Keratinocyte (primary cell): ENCODE results near the gene PLS3. TPM values are rescaled to one million over a fixed set of nuclear protein-coding genes. Genes with fewer than 3 reads are reported as not detected.

ENCODE experiments used
- DNase-seq: peaks from one replicate; pipeline ENCODE4 v3.0.0-alpha.2; 2011; ENCODE audit warnings: low read depth, missing footprints, low spot score
- FAIRE-seq: peaks from 2 replicates; lab custom pipeline; 2011; peaks lifted over from hg19 to GRCh38; lab: Jason Lieb, UNC
- H2AFZ ChIP-seq: 2 replicates; pipeline ENCODE4 v1.6.0; 2012; ENCODE audit warnings: low read length, control low read depth, inconsistent platforms; ENCODE audit not compliant: control insufficient read depth
- H3K27ac ChIP-seq: 2 replicates; pipeline ENCODE4 v1.5.1; 2011; ENCODE audit warnings: low read length; ENCODE audit not compliant: control insufficient read depth, insufficient read depth
- H3K27me3 ChIP-seq: 3 replicates; pipeline ENCODE4 v1.6.0; 2011; ENCODE audit warnings: low read length; ENCODE audit not compliant: control insufficient read depth, insufficient read depth; ENCODE audit errors: extremely low read depth
- H3K36me3 ChIP-seq, 2 experiments: 2 replicates in 1 of 2; 3 replicates in 1 of 2; pipeline ENCODE4 v1.5.1; 2011; ENCODE audit warnings: low read length in 2 of 2, mild to moderate bottlenecking in 1 of 2; ENCODE audit not compliant: control insufficient read depth in 2 of 2, insufficient read depth in 2 of 2; ENCODE audit errors: extremely low read depth in 1 of 2
- H3K4me1 ChIP-seq: 3 replicates; pipeline ENCODE4 v1.5.1; 2011; ENCODE audit warnings: low read length; ENCODE audit not compliant: control insufficient read depth, insufficient read depth; ENCODE audit errors: extremely low read depth
- H3K4me2 ChIP-seq: 3 replicates; pipeline ENCODE4 v1.6.0; 2011; ENCODE audit warnings: low read depth, low read length; ENCODE audit not compliant: control insufficient read depth, insufficient read depth; ENCODE audit errors: extremely low read depth
- H3K4me3 ChIP-seq, 3 experiments: fragments of 200-600 bp in 1 of 3; sonication (generic) in 1 of 3; 2 replicates in 2 of 3; 3 replicates in 1 of 3; pipeline ENCODE4 v1.5.1; 2011 to 2016; ENCODE audit warnings: low read length in 3 of 3, mild to moderate bottlenecking in 3 of 3, control low read depth in 2 of 3, inconsistent platforms in 1 of 3, low read depth in 1 of 3, mixed read lengths in 1 of 3, mixed run types in 1 of 3, moderate library complexity in 1 of 3; ENCODE audit not compliant: control insufficient read depth in 2 of 3, insufficient read depth in 2 of 3; ENCODE audit errors: extremely low read depth in 1 of 3
- H3K79me2 ChIP-seq: 2 replicates; pipeline ENCODE4 v1.6.0; 2012; ENCODE audit warnings: low read length; ENCODE audit not compliant: control insufficient read depth, insufficient read depth
- H3K9ac ChIP-seq: 3 replicates; pipeline ENCODE4 v1.6.0; 2011; ENCODE audit warnings: low read length; ENCODE audit not compliant: control insufficient read depth, insufficient read depth; ENCODE audit errors: extremely low read depth
- H3K9me1 ChIP-seq: 3 replicates; pipeline ENCODE4 v1.6.0; 2011; ENCODE audit warnings: low read length; ENCODE audit not compliant: control insufficient read depth, insufficient read depth; ENCODE audit errors: extremely low read depth
- H3K9me3 ChIP-seq: 2 replicates; pipeline ENCODE4 v1.5.1; 2012; ENCODE audit warnings: low read depth, low read length; ENCODE audit not compliant: control insufficient read depth
- H4K20me1 ChIP-seq: 3 replicates; pipeline ENCODE4 v1.6.0; 2011; ENCODE audit warnings: low read length; ENCODE audit not compliant: control insufficient read depth, insufficient read depth; ENCODE audit errors: extremely low read depth
- EZH2 ChIP-seq: IDR thresholded peaks from one replicate; pipeline ENCODE4 v1.6.1; 2012; ENCODE audit warnings: inconsistent platforms, mild to moderate bottlenecking, low read length, moderate library complexity
- dilution Hi-C: fragments of 300-500 bp; cut with MboI; formaldehyde crosslinking; loops from one replicate; pipeline ENCODE4 v1.7.0; 2020; ENCODE audit warnings: low sequenced_read_pairs; ENCODE audit not compliant: extremely low pct_ligation_motif_present
- polyA plus RNA-seq, 5 experiments: library from polyadenylated mRNA; depleted of rRNA in 3 of 5; stranded (reverse) in 3 of 5; stranded (forward) in 1 of 5; unstranded in 1 of 5; fragments of >200 nt; gene quantifications; 1 replicate in 1 of 5; 2 replicates in 3 of 5; 3 replicates in 1 of 5; pipeline versions ENCODE4 v1.2.1 to v1.2.3, GENCODE V29; 2011 to 2012; ENCODE audit warnings: missing spikeins in 2 of 5, low read depth in 1 of 5, low replicate concordance in 1 of 5
- TF ChIP-seq, protein P1 (sequence below), 3 experiments: IDR thresholded peaks in 1 of 3; conservative IDR thresholded peaks in 1 of 3; optimal IDR thresholded peaks in 1 of 3; 2 replicates in 2 of 3; 3 replicates in 1 of 3; pipeline versions ENCODE3 to v1.5.1; 2011; ENCODE audit warnings: low read length in 3 of 3, mild to moderate bottlenecking in 3 of 3, moderate library complexity in 2 of 3, control low read depth in 1 of 3, inconsistent platforms in 1 of 3; ENCODE audit not compliant: insufficient read depth in 2 of 3; ENCODE audit errors: extremely low read depth in 1 of 3

PLS3 gene
- polyA plus RNA-seq, 1 donor (not counting 4 experiments of a cell fraction or from before 2014, with no cell fraction given): 457 TPM

DNA sequence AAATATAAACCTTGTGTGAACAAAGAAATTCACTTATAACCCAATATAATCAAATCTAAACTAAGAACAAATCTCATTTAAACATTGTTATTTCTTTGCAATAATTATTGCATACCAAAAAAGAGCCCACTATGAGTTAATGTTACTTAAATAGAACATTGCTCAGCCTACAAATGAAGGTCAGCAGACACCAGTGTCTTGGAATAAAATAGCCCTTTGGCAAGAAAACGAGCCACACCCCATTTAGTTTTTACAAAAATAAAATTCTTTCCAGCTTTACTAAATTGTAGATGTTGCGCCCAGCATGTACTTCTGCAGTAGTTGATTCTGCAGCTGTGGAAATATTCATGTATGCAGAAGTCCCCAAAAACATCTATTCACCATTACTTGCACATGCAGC is 12.2 kb downstream of the PLS3 start:
- Histone ChIP-seq H2AFZ (no peak overlapping the region), H3K27ac (no peak overlapping the region), H3K9me1 (no peaks in the 10 kb centered on the region), H3K27me3 (no peaks in the 10 kb centered on the region), H3K4me2 (no peak overlapping the region), H3K4me1 (peaks cover 4% of the 10 kb centered on the region), H3K36me3 (no peaks in the 10 kb centered on the region), H3K9me3 (no peaks in the 10 kb centered on the region), H3K9ac (no peak overlapping the region), H3K79me2 (peaks cover 69% of the 10 kb centered on the region), H3K4me3 (no peak overlapping the region), H4K20me1 (no peaks in the 10 kb centered on the region)
- no peak for DNase-seq
- dilution Hi-C loops: no loop called here
- TF ChIP-seq, protein P1, sequence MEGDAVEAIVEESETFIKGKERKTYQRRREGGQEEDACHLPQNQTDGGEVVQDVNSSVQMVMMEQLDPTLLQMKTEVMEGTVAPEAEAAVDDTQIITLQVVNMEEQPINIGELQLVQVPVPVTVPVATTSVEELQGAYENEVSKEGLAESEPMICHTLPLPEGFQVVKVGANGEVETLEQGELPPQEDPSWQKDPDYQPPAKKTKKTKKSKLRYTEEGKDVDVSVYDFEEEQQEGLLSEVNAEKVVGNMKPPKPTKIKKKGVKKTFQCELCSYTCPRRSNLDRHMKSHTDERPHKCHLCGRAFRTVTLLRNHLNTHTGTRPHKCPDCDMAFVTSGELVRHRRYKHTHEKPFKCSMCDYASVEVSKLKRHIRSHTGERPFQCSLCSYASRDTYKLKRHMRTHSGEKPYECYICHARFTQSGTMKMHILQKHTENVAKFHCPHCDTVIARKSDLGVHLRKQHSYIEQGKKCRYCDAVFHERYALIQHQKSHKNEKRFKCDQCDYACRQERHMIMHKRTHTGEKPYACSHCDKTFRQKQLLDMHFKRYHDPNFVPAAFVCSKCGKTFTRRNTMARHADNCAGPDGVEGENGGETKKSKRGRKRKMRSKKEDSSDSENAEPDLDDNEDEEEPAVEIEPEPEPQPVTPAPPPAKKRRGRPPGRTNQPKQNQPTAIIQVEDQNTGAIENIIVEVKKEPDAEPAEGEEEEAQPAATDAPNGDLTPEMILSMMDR (optimal IDR thresholded peaks at IDR 0.05 in 1 of 3, IDR thresholded peaks at IDR 0.05 in 1 of 3, conservative IDR thresholded peaks at IDR 0.05 in 1 of 3; ENCODE audit: extremely low read depth in 1 of 3, insufficient read depth in 2 of 3, low read length in 3 of 3): no peak
- TF ChIP-seq EZH2: no peak
- FAIRE-seq: no peak

GRCh38 chrX:115576676-115577075 is 15.7 kb downstream of the PLS3 start:
- no peak for TF ChIP-seq EZH2
- TF ChIP-seq, protein P1 (optimal IDR thresholded peaks at IDR 0.05 in 1 of 3, IDR thresholded peaks at IDR 0.05 in 1 of 3, conservative IDR thresholded peaks at IDR 0.05 in 1 of 3; ENCODE audit: extremely low read depth in 1 of 3, insufficient read depth in 2 of 3, low read length in 3 of 3): no peak
- DNase-seq (no peak), FAIRE-seq (no peak)
- dilution Hi-C loops: no loop called here
- Histone ChIP-seq H3K9me3 (no peaks in the 10 kb centered on the region), H4K20me1 (peaks cover 2% of the 10 kb centered on the region), H3K4me3 (no peak overlapping the region), H3K9ac (no peak overlapping the region), H3K36me3 (no peaks in the 10 kb centered on the region), H3K27me3 (no peaks in the 10 kb centered on the region), H2AFZ (no peak overlapping the region), H3K4me2 (no peak overlapping the region), H3K9me1 (no peaks in the 10 kb centered on the region), H3K79me2 (peaks cover 59% of the 10 kb centered on the region), H3K4me1 (peaks cover 2% of the 10 kb centered on the region), H3K27ac (no peak overlapping the region)
